Calu3 (cell line): Measurements from ENCODE around the gene SHANK2. TPM values are rescaled to one million over a fixed set of nuclear protein-coding genes. Genes with fewer than 3 reads are reported as not detected.

Source experiments
- BruUV-seq: library from RNA; stranded (reverse); fragments of 400-500 nt; replicated peaks from 2 replicates; lab custom pipeline; 2021; lab: Mats Ljungman, UMichigan
- CTCF ChIA-PET: fragments of 300-600 bp; sonication (Branson Sonifier 250); formaldehyde crosslinking; loops from one replicate; lab custom pipeline; 2022; ENCODE audit warnings: antibody characterized with exemption; lab: Charles Lee
- DNase-seq: peaks from one replicate; pipeline ENCODE4 v3.0.0; 2022
- H3K27ac Mint-ChIP-seq: one replicate; pipeline ENCODE4 v1.8.0; 2022; ENCODE audit warnings: mixed read lengths; ENCODE audit not compliant: unreplicated experiment
- H3K27me3 Mint-ChIP-seq: one replicate; pipeline ENCODE4 v1.8.0; 2022; ENCODE audit warnings: mixed read lengths; ENCODE audit not compliant: unreplicated experiment
- H3K36me3 Mint-ChIP-seq: one replicate; pipeline ENCODE4 v1.8.0; 2022; ENCODE audit warnings: mild to moderate bottlenecking, moderate library complexity, mixed read lengths; ENCODE audit not compliant: insufficient read depth, unreplicated experiment
- H3K4me1 Mint-ChIP-seq: one replicate; pipeline ENCODE4 v1.8.0; 2022; ENCODE audit warnings: mild to moderate bottlenecking, low read depth, mixed read lengths; ENCODE audit not compliant: unreplicated experiment
- H3K4me3 Mint-ChIP-seq: one replicate; pipeline ENCODE4 v1.8.0; 2022; ENCODE audit warnings: mild to moderate bottlenecking, low read depth, moderate library complexity, mixed read lengths; ENCODE audit not compliant: unreplicated experiment
- H3K9me3 Mint-ChIP-seq: one replicate; pipeline ENCODE4 v1.8.0; 2022; ENCODE audit warnings: low read depth, mixed read lengths; ENCODE audit not compliant: unreplicated experiment
- intact Hi-C: fragments of 100-400 bp; cut with micrococcal nuclease; formaldehyde crosslinking; loops from one replicate; pipeline ENCODE4 v1.10.0; 2022; ENCODE audit not compliant: unreplicated experiment
- total RNA-seq: library from RNA; stranded (reverse); gene quantifications from 2 replicates; pipeline ENCODE4 v1.2.3, GENCODE V29; 2022
- TF ChIP-seq, protein P1 (sequence below): fragments of 200-600 bp; IDR thresholded peaks from one replicate; pipeline ENCODE4 v1.8.0; 2022; ENCODE audit warnings: antibody characterized with exemption; ENCODE audit not compliant: unreplicated experiment

SHANK2 gene
- total RNA-seq, 1 experiment from 2014 or later: 118 TPM

DNA sequence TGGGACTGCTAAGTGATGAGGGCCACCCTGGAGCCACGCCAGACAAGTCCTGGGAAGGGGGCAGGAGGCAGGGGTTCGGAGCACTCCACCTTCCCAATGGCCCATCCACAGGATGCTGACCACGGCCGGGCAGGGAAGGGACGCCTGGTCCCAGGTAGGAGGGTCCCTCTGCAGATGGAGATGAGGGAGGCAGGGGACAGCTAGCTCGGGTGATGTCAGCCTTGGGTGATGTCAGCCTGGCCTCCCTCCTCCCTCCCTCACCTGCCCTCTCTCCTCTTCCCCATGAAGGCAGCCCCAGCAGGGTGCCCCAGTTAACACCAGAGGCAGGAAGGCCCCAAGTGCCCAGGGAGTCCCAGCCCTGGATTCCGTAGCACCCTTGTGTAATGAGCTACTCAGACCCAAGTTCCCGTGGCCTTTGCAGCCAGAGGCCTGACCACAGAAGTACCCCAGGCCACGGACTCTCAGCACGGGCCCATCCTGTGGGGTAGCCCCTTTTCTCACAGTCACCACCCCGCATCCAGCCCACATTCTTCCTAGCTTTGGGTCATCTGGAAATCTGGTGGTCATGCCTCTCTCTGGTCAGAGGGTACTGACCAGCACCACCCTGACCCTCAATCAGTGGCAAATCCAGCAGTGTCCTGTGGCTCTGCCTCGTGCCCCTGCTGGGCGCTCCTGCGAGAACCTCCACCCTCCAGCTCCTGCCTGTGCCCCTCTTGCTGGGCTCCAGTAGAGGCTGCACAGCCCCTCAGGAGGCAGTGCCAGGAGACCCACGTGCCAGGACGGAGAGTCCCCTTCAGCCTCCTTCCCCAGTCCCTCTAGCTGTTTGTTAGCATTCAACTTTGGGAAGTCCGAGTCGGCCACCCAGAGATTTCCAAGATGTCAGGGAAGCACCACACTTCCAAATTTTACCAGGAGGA is 47.4 kb downstream of the SHANK2 start:
- Mint-ChIP-seq H3K9me3 (no peaks in the 10 kb centered on the region), H3K27me3 (no peaks in the 10 kb centered on the region), H3K27ac (no peak overlapping the region), H3K4me1 (peaks cover 25% of the 10 kb centered on the region), H3K36me3 (peaks cover 11% of the 10 kb centered on the region), H3K4me3 (no peak overlapping the region)
- TF ChIP-seq, protein P1, sequence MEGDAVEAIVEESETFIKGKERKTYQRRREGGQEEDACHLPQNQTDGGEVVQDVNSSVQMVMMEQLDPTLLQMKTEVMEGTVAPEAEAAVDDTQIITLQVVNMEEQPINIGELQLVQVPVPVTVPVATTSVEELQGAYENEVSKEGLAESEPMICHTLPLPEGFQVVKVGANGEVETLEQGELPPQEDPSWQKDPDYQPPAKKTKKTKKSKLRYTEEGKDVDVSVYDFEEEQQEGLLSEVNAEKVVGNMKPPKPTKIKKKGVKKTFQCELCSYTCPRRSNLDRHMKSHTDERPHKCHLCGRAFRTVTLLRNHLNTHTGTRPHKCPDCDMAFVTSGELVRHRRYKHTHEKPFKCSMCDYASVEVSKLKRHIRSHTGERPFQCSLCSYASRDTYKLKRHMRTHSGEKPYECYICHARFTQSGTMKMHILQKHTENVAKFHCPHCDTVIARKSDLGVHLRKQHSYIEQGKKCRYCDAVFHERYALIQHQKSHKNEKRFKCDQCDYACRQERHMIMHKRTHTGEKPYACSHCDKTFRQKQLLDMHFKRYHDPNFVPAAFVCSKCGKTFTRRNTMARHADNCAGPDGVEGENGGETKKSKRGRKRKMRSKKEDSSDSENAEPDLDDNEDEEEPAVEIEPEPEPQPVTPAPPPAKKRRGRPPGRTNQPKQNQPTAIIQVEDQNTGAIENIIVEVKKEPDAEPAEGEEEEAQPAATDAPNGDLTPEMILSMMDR: no peak
- CTCF ChIA-PET: no interaction called here
- no TSS peak for BruUV-seq
- DNase-seq: no peak
- intact Hi-C loops: no loop called here

DNA sequence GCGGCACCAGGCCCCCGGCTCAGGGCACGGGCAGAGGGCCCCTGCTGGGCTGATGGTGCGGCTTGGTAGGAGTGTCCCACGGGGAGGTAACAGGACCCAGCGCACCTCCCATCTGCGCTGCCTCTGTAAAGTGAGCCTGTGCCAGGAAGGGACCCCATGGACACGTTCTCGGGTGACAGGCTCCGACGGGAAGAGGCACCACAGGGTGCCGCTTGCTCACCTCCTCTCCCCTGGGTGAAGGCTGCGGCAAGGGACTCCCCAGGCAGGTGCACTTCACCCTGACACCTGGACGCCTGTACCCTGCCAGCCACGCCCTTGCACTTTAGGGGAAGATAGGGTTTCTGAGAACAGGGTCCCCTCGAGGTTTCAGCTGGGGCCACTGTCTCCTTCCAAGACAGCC is 48.1 kb downstream of the SHANK2 start:
- intact Hi-C loops: no loop called here
- CTCF ChIA-PET: no interaction called here

DNA sequence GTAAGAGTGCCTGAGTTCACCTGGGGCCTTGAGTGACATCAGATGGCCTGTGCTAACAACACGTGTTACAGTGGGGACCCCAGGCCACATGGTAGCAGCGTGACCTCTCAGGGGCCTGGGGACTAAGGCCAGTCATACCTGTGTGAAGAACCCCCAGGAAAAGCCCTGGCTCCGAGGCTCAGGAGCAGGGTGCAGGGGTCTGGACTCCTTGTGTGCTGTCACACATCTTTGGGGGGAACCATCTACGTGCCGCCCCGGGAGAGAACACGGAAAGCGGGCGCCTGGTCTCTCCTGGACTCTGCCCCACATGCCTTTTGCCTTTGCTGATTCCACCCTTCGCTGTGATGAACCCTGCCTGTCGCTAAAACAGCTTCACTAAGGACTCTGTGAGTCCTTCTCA is 48.7 kb downstream of the SHANK2 start:
- Mint-ChIP-seq H3K4me1 (peaks cover 25% of the 10 kb centered on the region), H3K36me3 (peaks cover 11% of the 10 kb centered on the region), H3K27me3 (no peaks in the 10 kb centered on the region), H3K4me3 (no peak overlapping the region), H3K27ac (no peak overlapping the region), H3K9me3 (no peaks in the 10 kb centered on the region)
- BruUV-seq: no TSS peak
- no peak for DNase-seq
- intact Hi-C loops: no loop called here
- TF ChIP-seq, protein P1: no peak
- CTCF ChIA-PET: no interaction called here

More for the DNA sequence above, 48.1 kb downstream of the SHANK2 start:
- Mint-ChIP-seq H3K27ac (no peak overlapping the region), H3K4me3 (no peak overlapping the region), H3K4me1 (peaks cover 25% of the 10 kb centered on the region), H3K9me3 (no peaks in the 10 kb centered on the region), H3K27me3 (no peaks in the 10 kb centered on the region), H3K36me3 (peaks cover 11% of the 10 kb centered on the region)
- DNase-seq: no peak
- TF ChIP-seq, protein P1: no peak
- no TSS peak for BruUV-seq

DNA sequence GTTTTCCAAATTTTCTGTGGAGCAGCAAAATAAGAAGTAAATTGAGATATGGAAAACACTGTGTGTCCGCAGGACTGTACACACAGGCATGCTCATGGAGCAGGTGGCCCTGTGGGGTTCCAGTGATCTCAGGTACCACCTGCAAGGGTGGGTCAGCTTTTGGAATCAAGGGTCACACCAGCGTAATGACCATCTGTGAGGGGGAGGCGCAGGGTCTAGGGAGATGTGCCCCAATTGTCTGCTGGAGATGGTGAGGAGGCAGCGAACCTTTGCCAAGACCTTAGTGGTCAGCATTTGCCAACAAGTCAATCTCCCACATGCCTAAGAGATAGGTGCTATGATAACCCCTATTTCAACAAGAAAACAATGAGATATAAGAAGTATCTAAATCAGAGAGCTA is 49.4 kb downstream of the SHANK2 start:
- H3K4me3 Mint-ChIP-seq: no peak overlapping the region
- TF ChIP-seq, protein P1: no peak
- CTCF ChIA-PET: no interaction called here
- intact Hi-C loops: no loop called here
- H3K4me1 Mint-ChIP-seq: peaks cover 25% of the 10 kb centered on the region
- no peak for DNase-seq
- H3K27ac Mint-ChIP-seq: no peak overlapping the region
- no peaks in the 10 kb centered on the region for H3K9me3 Mint-ChIP-seq
- H3K27me3 Mint-ChIP-seq: no peaks in the 10 kb centered on the region
- no TSS peak for BruUV-seq
- peaks cover 11% of the 10 kb centered on the region for H3K36me3 Mint-ChIP-seq
